ENCODE results near the gene VPS11. TPM values are rescaled to one million over a fixed set of nuclear protein-coding genes. Genes with fewer than 3 reads are reported as not detected.

Gene VPS11
- total RNA-seq, 4 donors from 2014 or later: 37.2 to 57.2 (median 47.9) TPM

Other genes starting within 250 kb of the VPS11 start
- not detected for gene CXCR5, start 183.9 kb upstream of the VPS11 start, total RNA-seq
- gene BCL9L, start 141.9 kb upstream of the VPS11 start, total RNA-seq: 10 to 100 TPM; 50.0 to 58.9 (median 56.3) TPM
- not detected for gene UPK2, start 111.5 kb upstream of the VPS11 start, total RNA-seq
- not detected for gene FOXR1, start 96.1 kb upstream of the VPS11 start, total RNA-seq
- 100 to 1,000 TPM in 1 of 4 donors, 10 to 100 TPM in 3; 26.0 to 136 (median 49.8) TPM for gene CENATAC, start 69.7 kb upstream of the VPS11 start, total RNA-seq
- gene RPS25, start 49.5 kb upstream of the VPS11 start, total RNA-seq: 1,000 to 10,000 TPM; 1,926 to 3,368 (median 2,381) TPM
- 10 to 100 TPM; 56.9 to 75.0 (median 63.9) TPM for gene TRAPPC4, start 49.1 kb upstream of the VPS11 start, total RNA-seq
- gene SLC37A4, start 36.9 kb upstream of the VPS11 start, total RNA-seq: 10 to 100 TPM; 17.8 to 24.5 (median 20.5) TPM
- gene HYOU1, start 10.6 kb upstream of the VPS11 start, total RNA-seq: 10 to 100 TPM; 26.2 to 50.7 (median 46.2) TPM
- gene HMBS, start 17.1 kb downstream of the VPS11 start, total RNA-seq: 10 to 100 TPM in 3 of 4 donors, 1 to 10 TPM in 1; 5.2 to 18.4 (median 13.3) TPM
- gene DPAGT1, start 34.0 kb downstream of the VPS11 start, total RNA-seq: 10 to 100 TPM; 21.2 to 32.2 (median 26.9) TPM
- gene C2CD2L, start 39.5 kb downstream of the VPS11 start, total RNA-seq: 10 to 100 TPM; 20.1 to 25.9 (median 21.5) TPM
- 10 to 100 TPM; 16.1 to 45.1 (median 26.7) TPM for gene HINFP, start 53.8 kb downstream of the VPS11 start, total RNA-seq
- gene ABCG4, start 81.2 kb downstream of the VPS11 start, total RNA-seq: 1 to 10 TPM in 2 of 4 donors, under 1 TPM in 2; 0.26 to 1.6 (median 0.73) TPM
- 10 to 100 TPM; 20.7 to 31.5 (median 30.4) TPM for gene NLRX1, start 100.9 kb downstream of the VPS11 start, total RNA-seq
- gene NHERF4, start 117.7 kb downstream of the VPS11 start, total RNA-seq: 1 to 10 TPM in 1 of 4 donors, under 1 TPM in 2, not detected in 1; 0.68 to 1.1 (median 0.87) TPM
- 10 to 100 TPM; 13.2 to 17.4 (median 17.2) TPM for gene CBL, start 138.5 kb downstream of the VPS11 start, total RNA-seq
- gene MCAM, start 249.3 kb downstream of the VPS11 start, total RNA-seq: 100 to 1,000 TPM; 104 to 163 (median 124) TPM